IPS DF 6.9 (cell line): ENCODE data around the gene GGCX.

Experiments used
- DNase-seq: peaks from one replicate; pipeline ENCODE4 v3.0.0-alpha.2; 2013; ENCODE audit warnings: low read depth, low spot score
- H3K27ac ChIP-seq: one replicate; pipeline ENCODE4 v1.5.1; 2013; ENCODE audit warnings: low read length, control low read depth
- H3K27me3 ChIP-seq: 2 replicates; pipeline ENCODE4 v1.6.1; 2013; ENCODE audit warnings: mild to moderate bottlenecking, low read length; ENCODE audit not compliant: control insufficient read depth, insufficient read depth
- H3K36me3 ChIP-seq: 2 replicates; pipeline ENCODE4 v1.6.1; 2013; ENCODE audit warnings: low read length; ENCODE audit not compliant: control insufficient read depth, insufficient read depth
- H3K4me1 ChIP-seq: 2 replicates; pipeline ENCODE4 v1.6.1; 2013; ENCODE audit warnings: low read length; ENCODE audit not compliant: control insufficient read depth, insufficient read depth
- H3K4me3 ChIP-seq: 2 replicates; pipeline ENCODE4 v1.5.1; 2013; ENCODE audit warnings: mild to moderate bottlenecking, low read length
- H3K9me3 ChIP-seq: 2 replicates; pipeline ENCODE4 v1.6.1; 2013; ENCODE audit warnings: low read length, inconsistent platforms; ENCODE audit not compliant: control insufficient read depth, insufficient read depth
- WGBS: extraction: QIAGEN DNeasy Blood & Tissue Kit; methylation state at CpG from one replicate; pipeline ENCODE4 v1.1.7; 2013; ENCODE audit warnings: mixed read lengths, missing lambda C conversion rate; ENCODE audit not compliant: insufficient read length, insufficient coverage; 5-methylcytosine and 5-hydroxymethylcytosine counted together

The GGCX gene

DNA sequence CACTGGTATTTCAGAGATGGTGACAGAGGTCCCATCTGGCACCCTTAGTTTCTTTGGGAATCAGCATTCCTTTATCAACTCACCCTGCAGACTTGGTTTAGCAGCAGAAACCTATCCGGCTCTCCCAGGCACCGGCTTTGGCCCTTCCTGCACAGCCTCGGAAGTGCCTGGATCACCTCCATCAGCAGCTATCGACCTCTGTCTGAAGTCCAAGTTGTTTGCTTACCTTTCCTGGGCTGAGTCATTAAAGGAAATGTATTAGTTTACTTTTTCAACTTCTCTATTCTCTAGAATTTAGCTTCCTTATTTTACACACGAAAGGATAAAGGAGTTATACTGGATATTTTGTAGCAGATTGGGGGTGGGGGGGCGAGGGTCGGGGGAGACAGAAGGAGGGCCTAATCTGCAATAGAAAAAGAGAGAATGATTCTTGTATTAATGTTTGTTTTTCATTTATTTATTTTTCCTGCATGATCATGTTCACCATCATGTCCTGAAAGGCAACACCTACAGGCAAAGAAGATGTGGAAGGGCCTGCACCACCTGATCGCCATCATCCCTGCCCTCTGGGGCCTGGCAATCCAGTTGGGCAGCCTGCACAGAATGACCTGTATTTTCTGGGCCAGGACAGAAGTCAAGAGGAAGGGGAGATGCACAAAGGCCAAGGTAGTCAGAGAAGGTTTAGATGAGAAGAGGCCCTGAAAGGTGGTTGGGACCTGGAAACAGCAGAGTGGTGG lies 44.5 kb downstream of the GGCX start:
- no peaks in the 10 kb centered on the region for H3K4me1 ChIP-seq
- H3K4me3 ChIP-seq, result no peak overlapping the region
- no peaks in the 10 kb centered on the region for H3K36me3 ChIP-seq
- no peaks in the 10 kb centered on the region for H3K27me3 ChIP-seq
- no peak overlapping the region for H3K27ac ChIP-seq
- no peaks in the 10 kb centered on the region for H3K9me3 ChIP-seq
- DNase-seq, result no peak
- WGBS, result no CpG with 5 or more reads among the region's 8 CpGs

DNA sequence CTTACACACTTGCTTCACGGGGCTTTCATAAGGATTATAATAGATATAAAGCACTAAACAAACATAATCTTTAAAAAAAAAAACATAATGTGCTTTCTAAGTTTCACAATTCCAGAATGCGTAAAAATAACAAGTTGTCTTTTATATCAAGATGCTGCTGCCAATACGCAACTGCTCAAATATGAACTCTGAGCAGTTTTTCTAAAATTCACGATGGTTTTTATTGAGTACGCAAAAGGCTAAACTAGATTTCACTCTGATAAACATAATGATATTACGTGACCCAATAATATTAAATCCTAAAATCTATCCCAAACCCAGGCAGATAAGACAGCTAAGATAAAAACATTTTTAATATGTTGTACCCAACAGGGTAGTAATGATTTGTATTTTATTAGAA lies 47.0 kb downstream of the GGCX start:
- Histone ChIP-seq H3K9me3 (no peaks in the 10 kb centered on the region), H3K27me3 (no peaks in the 10 kb centered on the region), H3K4me1 (no peaks in the 10 kb centered on the region), H3K4me3 (no peak overlapping the region), H3K36me3 (no peaks in the 10 kb centered on the region), H3K27ac (no peak overlapping the region)
- DNase-seq, result no peak
- no CpG with 5 or more reads among the region's 6 CpGs for WGBS

DNA sequence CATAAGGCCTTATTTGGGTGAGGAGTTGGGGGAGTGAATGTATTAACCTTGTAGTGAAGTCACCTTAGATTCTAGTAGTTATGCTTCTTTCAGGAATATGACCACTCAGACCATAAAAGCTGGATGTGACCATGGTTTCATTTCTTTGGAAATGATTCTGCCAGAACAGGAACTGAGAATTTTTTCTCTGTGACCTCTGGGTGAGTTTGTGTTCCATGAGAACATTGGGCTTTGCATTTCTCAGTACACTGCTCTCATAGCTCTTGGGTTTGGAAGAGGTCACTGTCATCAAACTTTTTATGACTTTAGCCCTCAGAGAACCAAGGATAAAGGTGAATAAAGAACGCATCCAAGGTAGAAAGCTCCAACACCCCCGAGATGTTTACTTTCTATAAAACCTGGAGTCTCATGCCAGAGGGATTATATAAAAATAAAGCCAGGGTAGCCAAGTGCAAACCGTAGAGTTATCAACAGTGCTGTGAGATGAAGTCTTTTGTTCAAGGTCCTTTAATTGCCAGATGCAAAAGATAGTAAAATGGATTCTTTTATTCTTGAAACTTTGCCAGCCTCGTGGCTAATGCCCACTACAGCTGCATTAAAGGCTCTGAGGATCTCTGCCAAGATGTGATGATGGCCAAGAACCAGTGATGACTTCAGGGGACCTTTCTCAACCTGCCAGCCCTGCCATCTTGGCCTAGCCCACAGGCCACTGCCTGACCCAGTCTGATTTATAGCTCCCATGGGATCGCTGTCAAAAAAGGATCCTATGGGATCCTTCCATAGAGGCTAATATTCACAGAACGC lies 50.1 kb downstream of the GGCX start:
- H3K4me1 ChIP-seq, result no peaks in the 10 kb centered on the region
- H3K9me3 ChIP-seq, result no peaks in the 10 kb centered on the region
- DNase-seq, result no peak
- no CpG with 5 or more reads among the region's 6 CpGs for WGBS
- no peak overlapping the region for H3K4me3 ChIP-seq
- no peak overlapping the region for H3K27ac ChIP-seq
- H3K27me3 ChIP-seq, result no peaks in the 10 kb centered on the region
- no peaks in the 10 kb centered on the region for H3K36me3 ChIP-seq

DNA sequence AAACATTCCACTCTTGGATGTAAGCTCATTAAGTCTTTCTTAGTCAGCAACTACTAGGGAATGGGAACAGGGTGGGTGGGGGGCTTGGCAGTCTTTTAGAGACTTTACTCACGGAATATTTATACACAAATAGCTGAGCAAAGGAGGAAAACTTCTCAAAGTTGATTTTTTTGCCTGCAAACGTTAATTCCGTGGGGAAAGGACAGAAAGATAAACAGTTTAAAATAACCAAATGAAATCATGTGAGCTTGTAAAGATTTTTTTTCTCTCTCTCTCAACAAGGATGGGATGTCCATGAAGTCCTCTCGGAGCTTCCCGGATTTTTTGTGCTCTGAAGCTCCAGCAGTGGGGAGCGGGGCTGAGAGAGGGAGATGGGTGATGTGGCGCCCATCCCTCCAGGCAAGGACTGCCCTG lies 54.5 kb downstream of the GGCX start:
- H3K4me3 ChIP-seq, result no peak overlapping the region
- no CpG with 5 or more reads among the region's 7 CpGs for WGBS
- no peaks in the 10 kb centered on the region for H3K27me3 ChIP-seq
- no peaks in the 10 kb centered on the region for H3K4me1 ChIP-seq
- DNase-seq, result no peak
- no peaks in the 10 kb centered on the region for H3K9me3 ChIP-seq
- no peak overlapping the region for H3K27ac ChIP-seq
- no peaks in the 10 kb centered on the region for H3K36me3 ChIP-seq

DNA sequence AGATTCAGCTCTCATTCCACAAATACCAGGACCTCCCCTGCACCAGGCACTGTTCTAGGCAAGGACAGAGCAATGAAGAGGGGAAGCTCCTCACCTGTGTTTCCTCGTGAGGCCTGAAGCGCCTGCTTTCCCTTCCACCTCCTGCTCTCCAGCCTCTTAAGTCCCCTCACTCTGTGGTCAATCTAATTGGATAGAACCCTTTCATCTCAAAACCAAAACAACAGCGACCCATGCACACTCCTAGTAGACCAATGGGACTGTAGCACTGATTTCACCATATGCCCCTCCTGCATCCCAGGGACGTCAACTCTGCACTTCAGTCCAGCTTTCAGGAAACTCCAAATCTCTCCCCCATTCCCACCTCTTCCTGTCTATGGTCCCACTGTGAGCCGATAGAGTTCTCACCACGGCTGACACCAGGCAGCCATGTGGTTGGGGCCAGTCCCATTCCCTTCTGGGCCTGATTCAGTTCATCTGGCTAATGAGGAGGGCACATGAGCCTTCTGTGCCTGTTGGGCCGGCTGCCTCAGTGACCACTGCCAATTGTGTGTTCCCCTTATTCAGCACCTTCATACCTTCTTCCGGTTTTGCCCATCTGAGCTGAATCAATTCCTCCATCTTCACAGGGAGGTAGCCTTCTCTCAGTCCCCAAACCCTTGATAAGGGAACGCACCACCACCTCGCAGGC lies 55.6 kb downstream of the GGCX start:
- Histone ChIP-seq H3K9me3 (no peaks in the 10 kb centered on the region), H3K4me3 (no peak overlapping the region), H3K36me3 (no peaks in the 10 kb centered on the region), H3K27ac (no peak overlapping the region), H3K27me3 (no peaks in the 10 kb centered on the region), H3K4me1 (no peaks in the 10 kb centered on the region)
- no peak for DNase-seq
- WGBS, result no CpG with 5 or more reads among the region's 10 CpGs

GRCh38 chr2:85504778-85505261 lies 56.5 kb downstream of the GGCX start:
- Histone ChIP-seq H3K9me3 (no peaks in the 10 kb centered on the region), H3K4me3 (no peak overlapping the region), H3K4me1 (no peaks in the 10 kb centered on the region), H3K27me3 (no peaks in the 10 kb centered on the region), H3K27ac (no peak overlapping the region), H3K36me3 (no peaks in the 10 kb centered on the region)
- WGBS, result no CpG with 5 or more reads among the region's 3 CpGs
- DNase-seq, result no peak

DNA sequence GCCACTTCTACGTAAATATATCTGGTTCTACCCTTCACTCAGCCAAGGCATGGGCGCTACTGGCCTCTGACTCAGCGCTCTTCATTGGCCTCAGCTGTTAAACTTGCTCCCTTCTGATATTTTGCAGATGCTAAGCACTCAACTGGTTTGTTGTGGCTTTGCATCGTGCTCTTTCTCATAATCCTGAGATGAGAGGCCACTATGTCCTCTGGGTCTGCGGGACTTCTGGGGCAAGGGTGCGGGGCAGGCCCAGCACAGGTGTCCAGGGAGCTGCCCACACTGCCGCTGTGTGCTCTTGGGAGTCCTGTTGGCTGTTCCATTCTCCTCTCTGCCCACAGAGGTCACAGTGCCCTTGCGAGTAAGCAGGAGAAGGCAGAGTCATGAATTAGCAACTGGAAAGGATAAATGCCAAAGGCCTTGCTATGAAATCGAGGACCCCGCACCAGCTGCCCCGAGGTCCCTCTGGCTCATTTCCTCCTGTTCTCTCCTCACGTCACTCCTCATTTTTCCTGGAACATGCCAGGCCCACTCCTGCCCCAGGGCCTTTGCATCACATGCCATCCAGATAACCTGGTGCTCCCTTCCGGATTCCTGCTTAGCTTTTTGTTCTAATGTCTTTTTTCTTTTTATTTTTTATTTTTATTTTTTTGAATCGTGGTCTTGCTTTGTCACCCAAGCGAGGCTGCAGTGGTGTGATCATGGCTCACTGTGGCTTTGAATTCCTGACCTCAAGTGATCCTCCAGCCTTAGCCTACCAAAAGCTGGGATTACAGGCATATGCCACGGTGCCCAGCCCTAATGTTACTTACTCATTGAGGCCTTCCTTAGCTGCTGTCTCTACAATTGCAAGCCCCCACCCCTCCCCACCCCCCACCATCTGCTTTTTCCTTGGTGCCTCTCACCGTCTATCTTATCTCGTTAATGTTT lies 57.2 kb downstream of the GGCX start:
- Histone ChIP-seq H3K36me3 (no peaks in the 10 kb centered on the region), H3K27me3 (no peaks in the 10 kb centered on the region), H3K27ac (no peak overlapping the region), H3K4me1 (no peaks in the 10 kb centered on the region), H3K4me3 (no peak overlapping the region), H3K9me3 (no peaks in the 10 kb centered on the region)
- WGBS, result no CpG with 5 or more reads among the region's 18 CpGs
- no peak for DNase-seq

GRCh38 chr2:85503168-85503850 lies 58.0 kb downstream of the GGCX start:
- H3K4me3 ChIP-seq, result no peak overlapping the region
- WGBS, result no CpG with 5 or more reads among the region's 17 CpGs
- H3K36me3 ChIP-seq, result no peaks in the 10 kb centered on the region
- no peak for DNase-seq
- H3K27ac ChIP-seq, result no peak overlapping the region
- no peaks in the 10 kb centered on the region for H3K4me1 ChIP-seq
- no peaks in the 10 kb centered on the region for H3K27me3 ChIP-seq
- H3K9me3 ChIP-seq, result no peaks in the 10 kb centered on the region

GRCh38 chr2:85502720-85503119 lies 58.6 kb downstream of the GGCX start:
- Histone ChIP-seq H3K4me1 (no peaks in the 10 kb centered on the region), H3K4me3 (no peak overlapping the region; the same call in 1 of the 2 replicates)

More at GRCh38 chr2:85502720-85503119, 58.6 kb downstream of the GGCX start:
- Histone ChIP-seq H3K27ac (no peak overlapping the region), H3K27me3 (no peaks in the 10 kb centered on the region), H3K9me3 (no peaks in the 10 kb centered on the region), H3K36me3 (no peaks in the 10 kb centered on the region)
- DNase-seq, result no peak
- no CpG with 5 or more reads among the region's 3 CpGs for WGBS
